ENCODE measurements around the gene ATF6. TPM values are rescaled to one million over a fixed set of nuclear protein-coding genes. Genes with fewer than 3 reads are reported as not detected.

Gene ATF6
- total and polyA plus RNA-seq, 2 experiments from 2014 or later, result 14.6 to 18.1 TPM

GRCh38 chr1:161982917-161983316, 216.8 kb downstream of the ATF6 start:
- no peak for DNase-seq (ENCODE audit: low read depth in 1 of 2, low spot score in 1 of 2)
- Histone ChIP-seq H3K27me3 (no peaks in the 10 kb centered on the region), H3K9me3 (ENCODE audit: low read depth) (no peaks in the 10 kb centered on the region), H3K27ac (no peak overlapping the region), H3K36me3 (no peaks in the 10 kb centered on the region), H3K4me3 (no peak overlapping the region), H3K4me1 (ENCODE audit: low read depth) (no peaks in the 10 kb centered on the region)
- TF ChIP-seq, protein P1, sequence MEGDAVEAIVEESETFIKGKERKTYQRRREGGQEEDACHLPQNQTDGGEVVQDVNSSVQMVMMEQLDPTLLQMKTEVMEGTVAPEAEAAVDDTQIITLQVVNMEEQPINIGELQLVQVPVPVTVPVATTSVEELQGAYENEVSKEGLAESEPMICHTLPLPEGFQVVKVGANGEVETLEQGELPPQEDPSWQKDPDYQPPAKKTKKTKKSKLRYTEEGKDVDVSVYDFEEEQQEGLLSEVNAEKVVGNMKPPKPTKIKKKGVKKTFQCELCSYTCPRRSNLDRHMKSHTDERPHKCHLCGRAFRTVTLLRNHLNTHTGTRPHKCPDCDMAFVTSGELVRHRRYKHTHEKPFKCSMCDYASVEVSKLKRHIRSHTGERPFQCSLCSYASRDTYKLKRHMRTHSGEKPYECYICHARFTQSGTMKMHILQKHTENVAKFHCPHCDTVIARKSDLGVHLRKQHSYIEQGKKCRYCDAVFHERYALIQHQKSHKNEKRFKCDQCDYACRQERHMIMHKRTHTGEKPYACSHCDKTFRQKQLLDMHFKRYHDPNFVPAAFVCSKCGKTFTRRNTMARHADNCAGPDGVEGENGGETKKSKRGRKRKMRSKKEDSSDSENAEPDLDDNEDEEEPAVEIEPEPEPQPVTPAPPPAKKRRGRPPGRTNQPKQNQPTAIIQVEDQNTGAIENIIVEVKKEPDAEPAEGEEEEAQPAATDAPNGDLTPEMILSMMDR (IDR thresholded peaks at IDR 0.05; ENCODE audit: low read depth, low read length), result no peak

GRCh38 chr1:161983725-161984124, 217.6 kb downstream of the ATF6 start:
- no peaks in the 10 kb centered on the region for H3K36me3 ChIP-seq
- no peaks in the 10 kb centered on the region for H3K9me3 ChIP-seq (ENCODE audit: low read depth)
- H3K27me3 ChIP-seq, result no peaks in the 10 kb centered on the region
- no peak for DNase-seq (ENCODE audit: low read depth in 1 of 2, low spot score in 1 of 2)
- H3K27ac ChIP-seq, result no peak overlapping the region
- TF ChIP-seq, protein P1 (IDR thresholded peaks at IDR 0.05; ENCODE audit: low read depth, low read length), result no peak
- H3K4me3 ChIP-seq, result no peak overlapping the region
- H3K4me1 ChIP-seq (ENCODE audit: low read depth), result no peaks in the 10 kb centered on the region

DNA sequence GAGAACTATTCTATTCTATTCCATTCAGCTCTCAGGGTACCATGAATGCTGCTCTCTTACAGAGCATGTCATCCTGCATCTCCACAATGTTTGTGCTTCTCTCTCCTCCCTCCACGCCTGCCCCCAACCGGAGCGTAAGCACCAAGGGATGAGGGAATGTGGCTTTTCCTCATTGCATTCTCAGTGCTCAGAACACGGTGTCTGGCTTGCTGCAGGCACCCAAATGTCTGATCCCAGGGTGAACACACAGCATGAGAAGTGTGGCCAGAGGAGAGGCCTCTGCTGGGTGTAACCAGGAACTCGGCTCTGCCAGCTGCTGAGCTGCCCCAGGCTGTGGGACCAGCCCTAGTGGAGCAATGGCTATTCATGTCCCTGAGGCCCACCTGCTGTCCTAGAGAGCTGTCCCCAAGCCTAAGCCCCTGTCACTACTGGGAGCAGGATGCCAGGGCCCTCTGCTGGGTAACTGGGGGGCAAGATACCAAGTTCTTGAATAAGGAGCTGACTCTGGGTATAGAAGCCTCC, 219.2 kb downstream of the ATF6 start:
- DNase-seq (ENCODE audit: low read depth in 1 of 2, low spot score in 1 of 2), result no peak
- TF ChIP-seq, protein P1 (IDR thresholded peaks at IDR 0.05; ENCODE audit: low read depth, low read length), result no peak
- no peaks in the 10 kb centered on the region for H3K9me3 ChIP-seq (ENCODE audit: low read depth)
- H3K27me3 ChIP-seq, result no peaks in the 10 kb centered on the region
- H3K27ac ChIP-seq, result no peak overlapping the region
- no peak overlapping the region for H3K4me3 ChIP-seq
- H3K36me3 ChIP-seq, result no peaks in the 10 kb centered on the region
- H3K4me1 ChIP-seq (ENCODE audit: low read depth), result no peaks in the 10 kb centered on the region

- Histone ChIP-seq H3K4me1 (ENCODE audit: low read depth) (no peaks in the 10 kb centered on the region), H3K4me3 (no peak overlapping the region), H3K27me3 (no peaks in the 10 kb centered on the region), H3K9me3 (ENCODE audit: low read depth) (no peaks in the 10 kb centered on the region), H3K36me3 (no peaks in the 10 kb centered on the region), H3K27ac (no peak overlapping the region)
- no peak for DNase-seq (ENCODE audit: low read depth in 1 of 2, low spot score in 1 of 2)
- TF ChIP-seq, protein P1 (IDR thresholded peaks at IDR 0.05; ENCODE audit: low read depth, low read length), result no peak
Observed at GRCh38 chr1:161986328-161986727, 220.2 kb downstream of the ATF6 start.

GRCh38 chr1:161987303-161987702, 221.2 kb downstream of the ATF6 start:
- TF ChIP-seq, protein P1 (IDR thresholded peaks at IDR 0.05; ENCODE audit: low read depth, low read length), result no peak
- Histone ChIP-seq H3K27me3 (no peaks in the 10 kb centered on the region), H3K9me3 (ENCODE audit: low read depth) (no peaks in the 10 kb centered on the region), H3K4me1 (ENCODE audit: low read depth) (no peaks in the 10 kb centered on the region), H3K4me3 (no peak overlapping the region), H3K36me3 (no peaks in the 10 kb centered on the region), H3K27ac (no peak overlapping the region)
- DNase-seq (ENCODE audit: low read depth in 1 of 2, low spot score in 1 of 2), result peak in 1 of 2 donors; percentile 27
